Liver (tissue), 9 donors: ENCODE results near the gene LRRC28. TPM values are rescaled to one million over a fixed set of nuclear protein-coding genes. Genes with fewer than 3 reads are reported as not detected.

Experiments used
- DNase-seq: peaks from one replicate; pipeline ENCODE4 v3.0.0-alpha.2; 2017; ENCODE audit warnings: low spot score
- H3K27ac ChIP-seq, 2 donors: one replicate each; pipeline ENCODE4 v1.7.0; 2013; ENCODE audit warnings: inconsistent platforms in 2 of 2, low read length in 2 of 2, control low read depth in 1 of 2, low read depth in 1 of 2, mild to moderate bottlenecking in 1 of 2
- H3K27me3 ChIP-seq, 4 donors: one replicate each; pipeline versions ENCODE4 v1.6.1 to v1.7.0; 2013; ENCODE audit warnings: low read length in 3 of 4, inconsistent platforms in 1 of 4, mild to moderate bottlenecking in 1 of 4, moderate library complexity in 1 of 4; ENCODE audit not compliant: control insufficient read depth in 4 of 4, insufficient read depth in 4 of 4
- H3K36me3 ChIP-seq, 4 donors: one replicate each; pipeline versions ENCODE4 v1.6.1 to v1.7.0; 2013; ENCODE audit warnings: low read length in 3 of 4, mild to moderate bottlenecking in 3 of 4, low read depth in 1 of 4, moderate library complexity in 1 of 4; ENCODE audit not compliant: control insufficient read depth in 4 of 4, insufficient read depth in 3 of 4
- H3K4me1 ChIP-seq, 4 donors: one replicate each; pipeline versions ENCODE4 v1.6.1 to v1.7.0; 2013; ENCODE audit warnings: low read length in 3 of 4, mild to moderate bottlenecking in 3 of 4, moderate library complexity in 1 of 4; ENCODE audit not compliant: control insufficient read depth in 4 of 4, insufficient read depth in 4 of 4
- H3K4me3 ChIP-seq, 3 donors: one replicate each; pipeline versions ENCODE4 v1.6.1 to v1.7.0; 2013; ENCODE audit warnings: low read length in 3 of 3, control low read depth in 1 of 3, low read depth in 1 of 3, mild to moderate bottlenecking in 1 of 3
- H3K9ac ChIP-seq, 2 donors: one replicate each; pipeline ENCODE4 v1.7.0; 2013; ENCODE audit warnings: low read length in 2 of 2, mild to moderate bottlenecking in 2 of 2, moderate library complexity in 2 of 2, control low read depth in 1 of 2, low read depth in 1 of 2
- H3K9me3 ChIP-seq, 4 donors: one replicate each; pipeline versions ENCODE4 v1.6.1 to v1.7.0; 2013; ENCODE audit warnings: low read length in 3 of 4; ENCODE audit not compliant: control insufficient read depth in 4 of 4
- EGR1 ChIP-seq, 2 donors: IDR thresholded peaks; 2 replicates each; pipeline ENCODE4 v1.6.1; 2016 to 2018; ENCODE audit warnings: antibody characterized with exemption in 2 of 2, low read depth in 2 of 2
- FOXA1 ChIP-seq: IDR thresholded peaks from 2 replicates; pipeline ENCODE4 v1.6.1; 2016; ENCODE audit warnings: antibody characterized with exemption
- FOXA2 ChIP-seq: IDR thresholded peaks from 2 replicates; pipeline ENCODE4 v1.6.1; 2016; ENCODE audit warnings: antibody characterized with exemption
- GABPA ChIP-seq, 2 donors: IDR thresholded peaks in 1 of 2; conservative IDR thresholded peaks in 1 of 2; 2 replicates each; pipeline ENCODE4 v1.6.1; 2016; ENCODE audit warnings: antibody characterized with exemption in 2 of 2, mild to moderate bottlenecking in 1 of 2, moderate library complexity in 1 of 2
- HNF4A ChIP-seq, 2 donors: conservative IDR thresholded peaks; 2 replicates each; pipeline ENCODE4 v1.6.1; 2016; ENCODE audit warnings: antibody characterized with exemption in 2 of 2, mild to moderate bottlenecking in 2 of 2
- HNF4G ChIP-seq: IDR thresholded peaks from 2 replicates; pipeline ENCODE4 v1.6.1; 2016; ENCODE audit warnings: antibody characterized with exemption
- JUND ChIP-seq, 2 donors: IDR thresholded peaks; 2 replicates each; pipeline ENCODE4 v1.6.1; 2016; ENCODE audit warnings: antibody characterized with exemption in 2 of 2
- NR2F2 ChIP-seq: IDR thresholded peaks from 2 replicates; pipeline ENCODE4 v1.6.1; 2016; ENCODE audit warnings: antibody characterized with exemption
- RAD21 ChIP-seq, 2 donors: IDR thresholded peaks; 2 replicates each; pipeline ENCODE4 v1.6.1; 2016; ENCODE audit warnings: antibody characterized with exemption in 2 of 2, mild to moderate bottlenecking in 2 of 2
- REST ChIP-seq: IDR thresholded peaks from 2 replicates; pipeline ENCODE4 v1.6.1; 2016; ENCODE audit warnings: antibody characterized with exemption, mild to moderate bottlenecking
- RXRA ChIP-seq, 2 donors: IDR thresholded peaks; 2 replicates each; pipeline ENCODE4 v1.6.1; 2017 to 2018; ENCODE audit warnings: antibody characterized with exemption in 2 of 2, mild to moderate bottlenecking in 1 of 2
- SP1 ChIP-seq: IDR thresholded peaks from 2 replicates; pipeline ENCODE4 v1.6.1; 2018; ENCODE audit warnings: antibody characterized with exemption, mild to moderate bottlenecking
- TAF1 ChIP-seq: conservative IDR thresholded peaks from 2 replicates; pipeline ENCODE4 v1.6.1; 2016; ENCODE audit warnings: antibody characterized with exemption, mild to moderate bottlenecking
- YY1 ChIP-seq: IDR thresholded peaks from 2 replicates; pipeline ENCODE4 v1.6.1; 2016; ENCODE audit warnings: antibody characterized with exemption, mild to moderate bottlenecking
- ZBTB33 ChIP-seq: IDR thresholded peaks from 2 replicates; pipeline ENCODE4 v1.6.1; 2016; ENCODE audit warnings: antibody characterized with exemption
- whole genome bisulfite sequencing: extraction: QIAGEN DNeasy Blood & Tissue Kit; methylation state at CpG from one replicate; pipeline ENCODE4 v1.1.7; 2013; 5-methylcytosine and 5-hydroxymethylcytosine counted together
- polyA plus RNA-seq, 2 donors: library from polyadenylated mRNA; stranded (reverse) in 1 of 2; unstranded in 1 of 2; fragments of 200-250 nt in 1 of 2; fragments of >200 nt in 1 of 2; fragmentation: Nextera tagmentation in 1 of 2; extraction: Ambion mirVana in 1 of 2; gene quantifications; one replicate each; pipeline versions ENCODE4 v1.2.1 to v1.2.3, GENCODE V29; 2013 to 2015
- total RNA-seq, 2 donors: library from RNA; depleted of rRNA; stranded (reverse); fragments of >200 nt; gene quantifications; one replicate each; pipeline ENCODE4 v1.2.3, GENCODE V29; 2014
- TF ChIP-seq, protein P1 (sequence below): IDR thresholded peaks from 2 replicates; pipeline ENCODE4 v1.6.1; 2016; ENCODE audit warnings: antibody characterized with exemption
- TF ChIP-seq, protein P2 (sequence below): fragments of 150-350 bp; IDR thresholded peaks from 2 replicates; pipeline ENCODE4 v1.5.1; 2017; ENCODE audit warnings: improper control_type of control experiment, low read depth, low read length; ENCODE audit not compliant: missing input control
- TF ChIP-seq, protein P3 (sequence below): IDR thresholded peaks from 2 replicates; pipeline ENCODE4 v1.6.1; 2016; ENCODE audit warnings: antibody characterized with exemption
- donor health status: healthy.
- donor health status: healthy.
- donor health status: healthy.
- donor health status: healthy.
- donor health status: healthy.

The LRRC28 gene
- total and polyA plus RNA-seq, 4 donors: 15.4 to 46.6 (median 41.0) TPM

GRCh38 chr15:99244306-99244705 lies 7.0 kb upstream of the LRRC28 start (continued):
- TF ChIP-seq, protein P1, sequence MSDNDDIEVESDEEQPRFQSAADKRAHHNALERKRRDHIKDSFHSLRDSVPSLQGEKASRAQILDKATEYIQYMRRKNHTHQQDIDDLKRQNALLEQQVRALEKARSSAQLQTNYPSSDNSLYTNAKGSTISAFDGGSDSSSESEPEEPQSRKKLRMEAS: no peak

GRCh38 chr15:99247062-99247461 lies 4.2 kb upstream of the LRRC28 start:
- no peaks in the 10 kb centered on the region for H3K36me3 ChIP-seq
- H3K4me3 ChIP-seq: no peak overlapping the region
- 87% methylated on average over 3 of the region's 3 CpGs for WGBS
- H3K4me1 ChIP-seq: peaks cover 5 to 23% (median 15%) of the 10 kb centered on the region in 4 donors
- no peak overlapping the region for H3K9ac ChIP-seq
- no peak overlapping the region for H3K27ac ChIP-seq
- DNase-seq: no peak
- no peaks in the 10 kb centered on the region for H3K27me3 ChIP-seq
- no peaks in the 10 kb centered on the region for H3K9me3 ChIP-seq
- TF ChIP-seq HNF4G: no peak
- TF ChIP-seq RAD21 (IDR thresholded peaks at IDR 0.05): no peak
- no peak for TF ChIP-seq EGR1 (IDR thresholded peaks at IDR 0.05; ENCODE audit: low read depth in 2 of 2)
- TF ChIP-seq, protein P2, sequence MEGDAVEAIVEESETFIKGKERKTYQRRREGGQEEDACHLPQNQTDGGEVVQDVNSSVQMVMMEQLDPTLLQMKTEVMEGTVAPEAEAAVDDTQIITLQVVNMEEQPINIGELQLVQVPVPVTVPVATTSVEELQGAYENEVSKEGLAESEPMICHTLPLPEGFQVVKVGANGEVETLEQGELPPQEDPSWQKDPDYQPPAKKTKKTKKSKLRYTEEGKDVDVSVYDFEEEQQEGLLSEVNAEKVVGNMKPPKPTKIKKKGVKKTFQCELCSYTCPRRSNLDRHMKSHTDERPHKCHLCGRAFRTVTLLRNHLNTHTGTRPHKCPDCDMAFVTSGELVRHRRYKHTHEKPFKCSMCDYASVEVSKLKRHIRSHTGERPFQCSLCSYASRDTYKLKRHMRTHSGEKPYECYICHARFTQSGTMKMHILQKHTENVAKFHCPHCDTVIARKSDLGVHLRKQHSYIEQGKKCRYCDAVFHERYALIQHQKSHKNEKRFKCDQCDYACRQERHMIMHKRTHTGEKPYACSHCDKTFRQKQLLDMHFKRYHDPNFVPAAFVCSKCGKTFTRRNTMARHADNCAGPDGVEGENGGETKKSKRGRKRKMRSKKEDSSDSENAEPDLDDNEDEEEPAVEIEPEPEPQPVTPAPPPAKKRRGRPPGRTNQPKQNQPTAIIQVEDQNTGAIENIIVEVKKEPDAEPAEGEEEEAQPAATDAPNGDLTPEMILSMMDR: no peak
- no peak for TF ChIP-seq HNF4A (conservative IDR thresholded peaks at IDR 0.05)
- no peak for TF ChIP-seq FOXA1
- TF ChIP-seq, protein P3, sequence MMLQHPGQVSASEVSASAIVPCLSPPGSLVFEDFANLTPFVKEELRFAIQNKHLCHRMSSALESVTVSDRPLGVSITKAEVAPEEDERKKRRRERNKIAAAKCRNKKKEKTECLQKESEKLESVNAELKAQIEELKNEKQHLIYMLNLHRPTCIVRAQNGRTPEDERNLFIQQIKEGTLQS: no peak
- TF ChIP-seq GABPA (IDR thresholded peaks at IDR 0.05 in 1 of 2, conservative IDR thresholded peaks at IDR 0.05 in 1 of 2): no peak
- no peak for TF ChIP-seq RXRA (IDR thresholded peaks at IDR 0.05)
- TF ChIP-seq, protein P1: no peak
- no peak for TF ChIP-seq ZBTB33
- no peak for TF ChIP-seq YY1
- TF ChIP-seq SP1: no peak
- no peak for TF ChIP-seq TAF1
- no peak for TF ChIP-seq REST
- no peak for TF ChIP-seq JUND (IDR thresholded peaks at IDR 0.05)
- no peak for TF ChIP-seq FOXA2
- TF ChIP-seq NR2F2: no peak
